Endometrial microvascular endothelial cells (primary cell): ENCODE measurements around the gene RALA. TPM values are rescaled to one million over a fixed set of nuclear protein-coding genes. Genes with fewer than 3 reads are reported as not detected.

Source experiments
- in situ Hi-C: cut with HindIII; loops from 2 replicates; pipeline ENCODE4 v1.10.0; 2017; ENCODE audit warnings: low sequenced_read_pairs, low pct_unique_long_range_greater_than_20kb; ENCODE audit errors: inconsistent ontology term
- total RNA-seq: library from RNA; depleted of rRNA; stranded (reverse); fragments of >200 nt; gene quantifications from one replicate; pipeline ENCODE4 v1.2.3, GENCODE V29; 2015; ENCODE audit errors: inconsistent ontology term

Gene RALA, protein sequence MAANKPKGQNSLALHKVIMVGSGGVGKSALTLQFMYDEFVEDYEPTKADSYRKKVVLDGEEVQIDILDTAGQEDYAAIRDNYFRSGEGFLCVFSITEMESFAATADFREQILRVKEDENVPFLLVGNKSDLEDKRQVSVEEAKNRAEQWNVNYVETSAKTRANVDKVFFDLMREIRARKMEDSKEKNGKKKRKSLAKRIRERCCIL
- 51.2 TPM for total RNA-seq

DNA sequence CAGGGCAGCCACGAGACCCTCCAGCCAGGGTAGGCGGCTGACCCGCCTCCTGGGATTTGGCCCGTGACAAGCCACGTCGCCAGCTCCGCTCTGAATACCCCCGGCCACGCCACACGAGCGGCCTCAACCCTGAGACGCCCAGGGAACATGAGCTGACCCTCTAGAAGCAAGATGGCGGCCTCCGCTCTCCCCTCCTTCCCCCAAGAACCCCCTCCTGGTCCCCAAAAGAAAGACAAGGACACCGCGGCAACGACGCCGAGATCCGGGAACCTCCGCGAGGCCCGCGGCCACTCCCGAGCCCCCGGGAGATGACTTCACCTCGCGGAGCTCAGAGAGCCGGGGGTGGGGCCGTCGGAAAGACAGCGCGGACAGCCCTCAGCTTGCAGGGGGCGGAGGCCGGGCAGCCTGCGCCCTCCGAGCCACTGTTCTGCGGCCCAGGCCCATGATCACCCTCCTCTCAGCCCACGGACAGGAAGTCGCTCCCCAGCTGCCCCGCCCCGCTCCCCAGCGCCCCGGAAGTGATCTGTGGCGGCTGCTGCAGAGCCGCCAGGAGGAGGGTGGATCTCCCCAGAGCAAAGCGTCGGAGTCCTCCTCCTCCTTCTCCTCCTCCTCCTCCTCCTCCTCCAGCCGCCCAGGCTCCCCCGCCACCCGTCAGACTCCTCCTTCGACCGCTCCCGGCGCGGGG, at the start of gene RALA:
TSS of gene RALA (plus strand) at position 526 of the 685 bp plus-strand sequence. CDS start 63,096 bp downstream, outside the sequence.
- in situ Hi-C loops: loop anchor here (25.0 kb wide), 1 partner anchor 89 kb away; no protein-coding TSS in a partner anchor

GRCh38 chr7:39574673-39575349, 48.6 kb upstream of the RALA start:
- in situ Hi-C loops: no loop called here

- in situ Hi-C loops: no loop called here
Measured at GRCh38 chr7:39577229-39577874, 46.0 kb upstream of the RALA start.

- in situ Hi-C loops: no loop called here
Measured at GRCh38 chr7:39580149-39580874, 43.1 kb upstream of the RALA start.

DNA sequence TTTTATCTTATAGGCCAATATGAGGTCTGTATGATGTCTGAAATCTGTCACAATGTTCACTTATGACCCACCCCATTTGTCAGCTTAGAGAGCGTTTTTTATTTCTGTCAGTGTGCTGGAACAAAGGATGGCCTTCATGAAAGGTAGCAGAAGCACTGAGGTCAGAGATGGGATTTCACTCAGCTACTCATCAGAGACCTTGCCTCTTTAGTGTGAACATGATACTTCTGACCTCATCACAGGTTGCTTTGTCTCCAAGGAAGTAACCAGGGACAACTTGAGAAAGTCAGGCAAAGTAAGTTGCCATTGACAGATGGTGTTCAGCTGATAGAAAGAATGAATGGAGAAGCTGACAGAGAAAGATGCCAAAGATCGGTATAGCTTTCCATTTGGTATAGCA, 40.8 kb upstream of the RALA start:
- in situ Hi-C loops: no loop called here

DNA sequence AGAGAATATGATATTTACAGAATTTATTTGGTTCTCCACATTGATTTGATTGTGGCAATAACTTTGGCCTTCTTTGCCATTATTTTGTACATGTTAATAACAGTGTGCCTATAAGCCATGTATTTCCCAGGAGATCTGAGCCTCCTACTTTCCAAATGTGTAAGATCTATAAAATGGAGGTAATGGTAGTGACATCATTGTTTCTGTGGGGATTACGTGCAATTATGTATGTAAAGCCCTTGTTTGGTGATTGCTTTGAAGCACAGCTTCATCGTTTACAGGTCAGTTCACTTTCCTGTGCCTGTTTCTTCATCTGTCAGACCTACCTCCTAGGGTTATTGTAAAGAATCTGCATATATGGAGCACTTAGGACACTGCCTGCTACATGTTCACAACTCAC, 39.8 kb upstream of the RALA start:
- in situ Hi-C loops: no loop called here

GRCh38 chr7:39587393-39587792, 36.0 kb upstream of the RALA start:
- in situ Hi-C loops: no loop called here

DNA sequence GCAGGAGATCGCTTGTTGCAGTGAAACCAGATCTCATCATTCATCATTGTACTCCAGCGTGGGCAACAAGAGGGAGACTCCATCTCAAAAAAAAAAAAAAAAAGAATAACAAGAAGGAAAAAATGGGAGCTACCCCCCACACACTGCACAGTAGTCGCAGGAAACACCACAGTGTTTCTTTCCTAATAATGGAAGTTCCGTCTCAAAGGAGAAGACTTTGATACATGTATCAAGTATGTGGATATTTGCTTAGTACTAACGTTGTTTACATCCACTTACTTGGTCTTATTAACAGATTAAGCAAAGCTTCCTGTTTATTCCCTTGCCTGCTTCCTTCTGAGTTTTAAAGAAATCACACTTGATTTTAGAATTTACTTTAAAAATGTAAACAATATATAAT, 35.0 kb upstream of the RALA start:
- in situ Hi-C loops: no loop called here

- in situ Hi-C loops: no loop called here
Measured at GRCh38 chr7:39589323-39590111, 33.9 kb upstream of the RALA start.

DNA sequence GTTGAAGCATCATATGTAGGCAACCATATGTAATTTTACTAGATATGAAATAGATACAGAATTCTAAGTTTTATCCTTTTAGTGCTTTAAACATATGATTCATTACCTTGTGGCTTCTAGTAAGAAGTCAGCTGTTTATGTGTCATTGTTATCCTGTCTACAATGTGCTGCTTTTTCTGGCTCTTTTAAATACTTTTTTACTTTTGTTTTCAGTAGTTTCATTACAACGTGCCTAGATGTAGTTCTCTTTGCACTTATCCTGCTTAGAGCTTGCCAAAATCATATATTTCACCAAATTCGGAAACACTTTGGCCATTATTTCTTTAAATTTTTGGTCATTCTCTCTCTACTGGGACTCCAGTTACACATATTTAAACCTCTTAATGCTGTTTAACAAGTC, 30.8 kb upstream of the RALA start:
- in situ Hi-C loops: no loop called here

DNA sequence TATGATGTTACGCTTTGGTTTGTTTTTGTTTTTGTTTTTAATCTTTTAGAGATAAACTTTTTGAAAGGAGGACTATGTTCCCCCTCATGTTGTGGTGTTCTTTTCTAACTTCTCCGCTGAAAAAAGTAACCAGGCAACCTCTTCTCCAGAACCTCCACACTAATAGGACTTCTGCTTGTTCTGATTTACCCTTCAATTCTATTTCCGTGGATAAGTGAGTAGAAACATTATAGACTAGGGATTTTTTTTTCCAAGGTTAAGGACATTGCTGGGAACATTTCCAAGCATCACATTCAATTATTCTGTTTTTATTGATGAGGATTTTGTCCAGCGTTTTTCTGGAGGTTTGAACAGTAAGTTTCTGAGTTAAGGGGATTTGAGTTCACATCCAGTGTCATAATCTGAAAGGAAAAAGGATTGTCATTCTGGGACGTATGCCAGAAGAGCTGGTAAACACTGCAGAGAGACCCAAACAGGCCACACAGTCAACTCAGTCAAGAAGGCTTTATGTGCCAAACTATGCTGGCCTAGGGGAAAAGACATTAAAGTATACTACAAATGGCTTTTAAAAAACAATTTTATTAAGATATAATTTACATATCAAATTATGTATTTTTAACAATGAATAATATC, 28.3 kb upstream of the RALA start:
- in situ Hi-C loops: no loop called here

DNA sequence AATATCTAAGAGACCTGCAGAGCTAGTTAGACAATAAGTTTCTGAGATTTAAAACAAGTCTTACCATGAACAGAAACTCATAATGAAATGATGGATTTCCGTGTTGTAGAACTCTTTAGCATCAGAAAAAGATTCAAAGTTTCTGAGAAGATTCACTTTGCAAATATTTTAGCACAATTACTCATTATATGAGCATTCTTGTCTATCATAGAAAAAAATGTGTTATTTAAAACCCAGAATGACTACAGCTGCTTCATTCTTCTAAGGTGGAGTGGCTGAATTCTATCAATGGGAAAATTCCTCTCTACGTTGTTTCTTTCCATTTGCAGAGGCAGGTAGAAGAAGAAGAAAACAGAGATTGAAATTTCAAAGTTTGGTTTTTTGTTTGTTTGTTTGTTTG, 21.0 kb upstream of the RALA start:
- in situ Hi-C loops: loop anchor here (25.0 kb wide), 1 partner anchor 110 kb away; no protein-coding TSS in a partner anchor

GRCh38 chr7:39603924-39604323, 19.4 kb upstream of the RALA start:
- in situ Hi-C loops: loop anchor here (25.0 kb wide), 1 partner anchor 108 kb away; no protein-coding TSS in a partner anchor

GRCh38 chr7:39605087-39605486, 18.3 kb upstream of the RALA start:
- in situ Hi-C loops: loop anchor here (25.0 kb wide), 1 partner anchor 107 kb away; no protein-coding TSS in a partner anchor

- in situ Hi-C loops: loop anchor here (25.0 kb wide), 1 partner anchor 106 kb away; no protein-coding TSS in a partner anchor
Measured at GRCh38 chr7:39606352-39606751, 17.0 kb upstream of the RALA start.

DNA sequence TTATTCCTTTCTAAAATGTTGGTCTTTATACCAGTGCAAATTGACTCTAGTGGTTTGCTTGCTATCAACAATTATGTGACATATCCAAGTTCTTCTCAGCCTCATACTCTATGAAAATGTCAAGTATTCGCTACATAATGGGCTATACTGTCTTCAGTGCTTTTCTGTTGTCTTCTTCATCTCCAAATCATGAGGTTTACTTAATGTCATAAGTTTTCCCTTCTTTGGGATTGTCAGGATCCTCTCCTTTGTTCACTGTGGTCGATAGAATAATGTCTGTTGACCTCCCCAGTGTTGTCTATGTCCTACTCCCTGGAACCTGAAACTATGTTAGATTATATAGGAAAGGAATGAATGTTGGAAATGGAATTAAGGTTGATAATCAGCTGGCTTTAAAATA, 16.4 kb upstream of the RALA start:
- in situ Hi-C loops: loop anchor here (25.0 kb wide), 1 partner anchor 105 kb away; no protein-coding TSS in a partner anchor

- in situ Hi-C loops: loop anchor here (25.0 kb wide), 1 partner anchor 104 kb away; no protein-coding TSS in a partner anchor
Measured at GRCh38 chr7:39607865-39608264, 15.5 kb upstream of the RALA start.
